COLO829 (cell line): Measurements from ENCODE around the gene JMJD4.
"Not testable (repeated sequence)": the region's sequence is repeated elsewhere in the genome, so short reads cannot be mapped to it uniquely, and the experiment has no call there.

Experiments used
- DNase-seq: peaks from one replicate; pipeline ENCODE4 v3.0.0; 2012; ENCODE audit warnings: low spot score

The JMJD4 gene

GRCh38 chr1:227731696-227732585 lies 3.2 kb downstream of the JMJD4 start:
- DNase-seq = no peak

- DNase-seq = no peak
These were observed 3.8 kb downstream of the JMJD4 start for GRCh38 chr1:227731241-227731677.

GRCh38 chr1:227730630-227731151 lies 4.4 kb downstream of the JMJD4 start:
- no peak for DNase-seq

DNA sequence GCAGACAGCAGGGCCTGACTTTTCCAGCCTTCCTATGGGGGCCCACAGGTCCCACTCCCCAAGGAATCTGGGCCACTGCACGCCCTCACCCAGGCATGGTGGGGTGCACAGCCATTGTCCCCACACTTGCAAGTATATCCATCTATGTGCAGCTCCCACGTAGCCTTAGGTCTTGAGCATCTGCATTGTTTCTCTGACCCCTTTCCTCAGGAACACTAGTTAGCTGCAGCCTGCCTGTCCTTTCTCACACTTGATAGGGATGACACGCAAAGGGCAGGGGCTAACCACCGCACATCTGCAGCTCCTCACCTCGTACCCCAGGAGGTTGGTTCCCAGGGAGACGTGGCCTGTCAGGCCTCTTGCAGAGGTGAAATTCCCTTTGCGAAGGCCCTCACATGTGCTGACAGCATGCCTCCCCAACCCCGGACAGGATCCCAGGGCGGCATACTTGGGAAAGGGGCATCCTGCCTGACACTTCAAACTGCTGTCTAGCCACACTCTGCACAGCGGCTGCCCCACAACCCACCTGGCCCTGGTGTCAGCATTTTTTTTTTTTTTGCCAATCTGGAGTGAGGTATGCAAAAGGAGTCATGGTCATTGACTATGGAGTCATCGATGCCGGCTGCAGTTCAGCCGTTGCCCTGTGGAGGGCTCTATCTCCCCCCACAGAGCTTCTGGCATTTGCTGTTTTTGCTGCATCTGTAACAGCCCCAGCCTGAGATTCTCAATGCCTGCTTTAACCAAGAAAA lies 5.0 kb downstream of the JMJD4 start:
- peak; percentile 71 for DNase-seq

GRCh38 chr1:227729144-227729880 lies 5.8 kb downstream of the JMJD4 start:
- DNase-seq = no peak

DNA sequence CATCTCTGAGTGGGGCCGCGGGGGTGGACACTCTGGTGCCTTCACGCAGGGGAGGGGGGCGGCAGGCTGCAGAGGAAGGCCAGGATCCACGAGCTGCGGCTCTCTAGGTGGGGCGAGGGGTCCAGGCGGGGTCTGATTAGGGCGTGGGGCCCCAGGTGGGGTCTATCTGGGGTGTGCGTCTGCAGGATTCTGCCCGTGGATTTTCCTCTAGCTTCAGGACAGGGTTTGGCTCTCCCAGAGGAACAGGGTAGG lies 6.3 kb downstream of the JMJD4 start:
- no peak for DNase-seq

- DNase-seq = peak; percentile 66
These were observed 6.8 kb downstream of the JMJD4 start for GRCh38 chr1:227728059-227728891.

DNA sequence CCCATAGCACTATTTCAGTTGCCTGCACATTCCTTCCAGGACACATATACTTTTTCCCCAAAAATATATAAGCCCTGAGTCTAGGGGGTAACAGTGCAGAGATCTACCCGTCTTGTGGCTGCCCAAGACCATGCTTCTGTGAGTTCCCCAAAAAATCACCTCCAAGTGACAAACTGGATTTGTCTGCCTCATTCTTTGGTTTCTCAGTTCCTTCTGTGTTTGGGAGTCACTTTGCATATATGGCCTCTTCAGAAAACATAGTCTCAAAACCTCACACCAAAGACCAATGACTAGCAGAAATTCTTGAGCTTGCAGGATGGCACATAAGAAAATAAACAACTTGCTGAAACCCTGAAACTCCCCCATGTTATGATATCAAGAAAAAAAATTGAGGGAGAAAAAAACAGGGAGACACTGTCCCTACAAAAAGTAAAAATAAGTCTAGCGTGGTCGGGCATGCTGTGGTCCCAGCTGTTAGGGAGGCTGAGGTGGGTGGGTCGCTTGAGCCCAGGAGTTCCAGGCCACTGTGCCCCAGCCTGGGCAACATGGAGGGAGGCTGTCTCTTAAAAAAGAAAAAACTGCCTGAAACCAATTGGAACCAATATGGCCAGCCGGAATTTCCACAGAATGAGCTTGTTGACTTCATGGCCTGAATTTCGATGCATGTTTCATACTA lies 8.0 kb downstream of the JMJD4 start:
- no peak for DNase-seq

DNA sequence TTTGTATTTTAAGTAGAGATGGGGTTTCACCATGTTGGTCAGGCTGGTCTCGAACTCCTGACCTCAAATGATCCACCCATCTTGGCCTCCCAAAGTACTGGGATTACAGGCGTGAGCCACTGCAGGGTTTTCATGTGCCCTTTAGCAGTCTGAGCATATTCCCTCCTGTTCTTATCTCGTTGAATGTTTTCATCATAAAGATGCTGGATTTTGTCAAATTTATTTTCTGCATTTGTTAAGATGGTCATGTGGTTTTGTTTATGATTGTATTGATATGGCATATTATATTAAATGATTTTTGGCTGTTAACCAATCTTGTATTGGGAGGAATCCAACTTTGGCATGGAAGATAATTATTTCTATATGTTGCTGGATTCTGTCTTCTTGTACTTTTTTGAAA lies 8.8 kb downstream of the JMJD4 start:
- no peak for DNase-seq

- no peak for DNase-seq
These were observed 10.1 kb downstream of the JMJD4 start for GRCh38 chr1:227725046-227725445.

GRCh38 chr1:227723474-227723873 lies 11.6 kb downstream of the JMJD4 start:
- no peak for DNase-seq

GRCh38 chr1:227718932-227719331 lies 16.2 kb downstream of the JMJD4 start:
- no peak for DNase-seq

- no peak for DNase-seq
These were observed 22.5 kb downstream of the JMJD4 start for GRCh38 chr1:227712648-227713047.

DNA sequence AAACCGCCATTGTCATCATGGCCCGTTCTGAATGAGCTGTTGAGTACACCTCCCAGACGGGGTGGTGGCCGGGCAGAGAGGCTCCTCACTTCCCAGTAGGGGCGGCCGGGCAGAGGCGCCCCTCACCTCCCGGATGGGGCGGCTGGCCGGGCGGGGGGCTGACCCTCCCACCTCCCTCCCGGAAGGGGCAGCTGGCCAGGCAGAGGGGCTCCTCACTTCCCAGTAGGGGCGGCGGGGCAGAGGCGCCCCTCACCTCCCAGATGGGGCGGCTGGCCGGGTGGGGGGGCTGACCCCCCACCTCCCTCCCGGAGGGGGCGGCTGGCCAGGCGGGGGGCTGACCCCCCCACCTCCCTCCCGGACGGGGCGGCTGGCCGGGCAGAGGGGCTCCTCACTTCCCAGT lies 24.6 kb downstream of the JMJD4 start:
- DNase-seq = not testable (repeated sequence)

DNA sequence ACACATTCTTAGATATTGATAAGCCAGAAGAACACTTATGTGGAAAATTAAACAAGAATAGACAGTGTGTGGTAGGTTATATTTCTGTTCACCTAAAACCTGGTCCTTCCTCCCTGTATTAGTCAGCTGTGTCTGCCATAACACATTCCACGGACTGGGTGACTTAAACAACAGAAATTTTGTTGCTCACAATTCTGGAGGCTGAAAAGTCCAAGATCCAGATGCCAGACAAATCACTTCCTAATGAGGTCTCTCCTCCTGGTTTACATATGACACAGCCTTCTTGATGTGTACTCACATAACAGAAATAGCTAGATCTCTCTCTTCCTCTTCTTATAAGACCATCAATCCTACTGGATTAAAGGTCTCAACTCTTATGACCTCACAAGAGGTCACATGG lies 25.7 kb downstream of the JMJD4 start:
- DNase-seq = no peak

GRCh38 chr1:227707846-227708245 lies 27.3 kb downstream of the JMJD4 start:
- no peak for DNase-seq

DNA sequence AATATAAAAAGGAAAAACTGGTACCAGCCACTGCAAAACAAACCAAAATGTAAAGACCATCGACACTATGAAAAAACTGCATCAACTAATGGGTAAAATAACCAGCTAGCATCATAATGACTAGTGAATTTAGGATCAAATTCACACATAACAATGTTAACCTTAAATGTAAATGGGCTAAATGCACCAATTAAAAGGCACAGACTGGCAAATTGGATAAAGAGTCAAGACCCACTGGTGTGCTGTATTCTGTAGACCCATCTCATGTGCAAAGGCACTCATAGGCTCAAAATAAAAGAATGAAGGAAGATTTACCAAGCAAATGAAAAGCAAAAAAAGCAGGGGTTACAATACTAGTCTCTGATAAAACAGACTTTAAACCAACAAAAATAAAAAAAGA lies 33.5 kb downstream of the JMJD4 start:
- DNase-seq = not testable (repeated sequence)

DNA sequence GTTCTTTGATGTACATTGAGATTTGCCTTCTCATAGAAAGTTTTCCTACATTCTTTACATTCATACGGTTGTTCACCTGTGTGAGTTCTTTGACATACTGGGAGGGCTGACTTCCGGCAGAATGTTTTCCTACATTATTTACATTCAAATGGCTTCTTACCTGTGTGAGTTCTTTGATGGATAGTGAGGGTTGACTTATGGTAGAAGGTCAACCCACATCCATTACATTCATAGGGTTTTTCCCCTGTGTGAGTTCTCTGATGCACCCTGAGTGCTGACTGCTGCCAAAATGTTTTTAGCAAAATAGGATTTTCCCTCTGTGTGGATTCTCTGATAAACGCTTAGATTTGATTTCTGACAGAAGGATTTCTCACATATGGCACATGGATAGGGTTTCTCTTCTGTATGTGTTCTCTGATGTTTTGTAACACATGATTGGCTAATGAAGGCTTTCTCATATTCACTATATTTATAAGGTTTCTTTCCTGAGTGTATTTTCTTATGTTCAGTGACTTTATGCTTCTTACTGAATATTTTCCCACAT lies 37.7 kb downstream of the JMJD4 start:
- DNase-seq = no peak

DNA sequence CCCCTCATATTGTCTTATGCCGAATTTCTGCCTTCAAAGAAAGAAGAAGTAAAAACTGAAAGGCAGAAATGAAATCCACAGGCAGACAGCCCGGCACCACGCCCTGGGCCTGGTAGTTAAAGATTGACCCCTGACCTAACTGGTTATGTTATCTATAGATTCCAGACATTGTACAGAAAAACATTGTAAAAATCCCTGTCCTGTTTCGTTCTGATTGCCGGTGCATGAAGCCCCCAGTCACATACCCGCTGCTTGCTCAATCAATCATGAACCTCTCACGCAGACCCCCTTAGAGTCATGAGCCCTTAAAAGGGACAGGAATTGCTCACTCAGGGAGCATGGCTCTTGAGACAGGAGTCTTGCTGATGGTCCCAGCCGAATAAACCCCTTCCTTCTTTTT lies 49.3 kb downstream of the JMJD4 start:
- no peak for DNase-seq
